Fibroblast of mammary gland (primary cell): ENCODE measurements around the gene ABLIM1.
"Not testable (repeated sequence)": the region's sequence is repeated elsewhere in the genome, so short reads cannot be mapped to it uniquely, and the experiment has no call there.

Source experiments
- DNase-seq: peaks from one replicate; pipeline ENCODE4 v3.0.0-alpha.2; 2010; ENCODE audit warnings: low read depth
- H3K4me3 ChIP-seq: 2 replicates; pipeline ENCODE4 v1.5.1; 2011; ENCODE audit warnings: low read depth, mild to moderate bottlenecking, low read length, moderate library complexity; ENCODE audit not compliant: control insufficient read depth
- TF ChIP-seq, protein P1 (sequence below): conservative IDR thresholded peaks from 2 replicates; pipeline ENCODE4 v1.5.1; 2011; ENCODE audit warnings: low read depth, low read length, inconsistent platforms; ENCODE audit not compliant: control insufficient read depth, insufficient read depth

Gene ABLIM1

GRCh38 chr10:114658175-114658574, at the start of gene ABLIM1:
TSS of gene ABLIM1 (minus strand) at chr10:114658275. CDS start at chr10:114658200, 75 bp downstream.
- TF ChIP-seq, protein P1, sequence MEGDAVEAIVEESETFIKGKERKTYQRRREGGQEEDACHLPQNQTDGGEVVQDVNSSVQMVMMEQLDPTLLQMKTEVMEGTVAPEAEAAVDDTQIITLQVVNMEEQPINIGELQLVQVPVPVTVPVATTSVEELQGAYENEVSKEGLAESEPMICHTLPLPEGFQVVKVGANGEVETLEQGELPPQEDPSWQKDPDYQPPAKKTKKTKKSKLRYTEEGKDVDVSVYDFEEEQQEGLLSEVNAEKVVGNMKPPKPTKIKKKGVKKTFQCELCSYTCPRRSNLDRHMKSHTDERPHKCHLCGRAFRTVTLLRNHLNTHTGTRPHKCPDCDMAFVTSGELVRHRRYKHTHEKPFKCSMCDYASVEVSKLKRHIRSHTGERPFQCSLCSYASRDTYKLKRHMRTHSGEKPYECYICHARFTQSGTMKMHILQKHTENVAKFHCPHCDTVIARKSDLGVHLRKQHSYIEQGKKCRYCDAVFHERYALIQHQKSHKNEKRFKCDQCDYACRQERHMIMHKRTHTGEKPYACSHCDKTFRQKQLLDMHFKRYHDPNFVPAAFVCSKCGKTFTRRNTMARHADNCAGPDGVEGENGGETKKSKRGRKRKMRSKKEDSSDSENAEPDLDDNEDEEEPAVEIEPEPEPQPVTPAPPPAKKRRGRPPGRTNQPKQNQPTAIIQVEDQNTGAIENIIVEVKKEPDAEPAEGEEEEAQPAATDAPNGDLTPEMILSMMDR: no peak
- no peak within 1 kb of the TSS for H3K4me3 ChIP-seq

DNA sequence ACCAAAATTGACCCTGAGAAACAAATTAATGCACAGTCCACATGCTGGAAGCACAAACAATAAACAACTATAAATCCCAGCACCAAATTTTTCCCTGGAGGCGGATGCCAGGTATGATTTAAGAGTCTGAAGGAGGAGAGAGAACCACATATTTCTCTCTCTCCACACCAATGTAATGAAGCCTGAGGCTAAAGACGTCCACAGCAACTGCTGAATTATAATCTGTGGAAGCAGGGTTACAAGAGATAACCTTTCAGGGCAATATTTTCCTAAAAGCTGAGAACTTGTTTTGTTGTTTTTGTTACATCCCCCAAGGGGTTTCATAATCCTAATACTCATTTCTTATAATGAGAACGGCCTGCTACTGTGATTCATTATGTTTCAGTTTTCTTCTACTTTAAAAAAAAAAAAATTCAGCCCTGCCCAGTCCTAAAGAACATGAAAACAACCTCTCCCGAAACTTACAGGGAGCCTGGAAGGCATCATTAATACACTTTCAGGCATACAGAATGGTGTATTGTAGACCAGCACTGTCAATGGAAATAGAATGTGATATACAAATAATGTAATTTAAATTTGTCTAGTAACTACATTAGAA, 48.5 kb upstream of the ABLIM1 start:
- peak; percentile 27 for DNase-seq
- no peak overlapping the region for H3K4me3 ChIP-seq
- TF ChIP-seq, protein P1: no peak

More at GRCh38 chr10:114658175-114658574, at the start of gene ABLIM1:
- DNase-seq: no peak

DNA sequence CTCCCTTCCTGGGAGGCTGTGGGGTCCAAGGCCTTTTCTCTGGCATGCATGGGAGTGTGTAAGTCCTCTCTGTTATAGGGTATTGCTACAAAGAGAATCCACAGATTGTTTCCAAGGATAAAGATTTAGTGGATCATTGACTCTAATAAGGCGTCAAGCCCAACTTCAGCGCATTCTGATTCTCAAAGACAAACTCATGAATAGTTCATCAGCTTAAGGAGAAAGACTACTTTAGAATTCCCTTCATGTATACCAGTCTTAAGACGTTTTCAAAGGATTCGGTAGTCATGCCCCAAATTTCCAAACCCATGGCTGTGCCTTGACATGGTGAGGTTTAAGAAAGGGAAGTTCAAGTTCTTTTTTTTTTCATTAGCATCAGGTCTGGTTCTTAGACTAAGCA, 46.6 kb upstream of the ABLIM1 start:
- TF ChIP-seq, protein P1: no peak
- DNase-seq: no peak
- H3K4me3 ChIP-seq: no peak overlapping the region

DNA sequence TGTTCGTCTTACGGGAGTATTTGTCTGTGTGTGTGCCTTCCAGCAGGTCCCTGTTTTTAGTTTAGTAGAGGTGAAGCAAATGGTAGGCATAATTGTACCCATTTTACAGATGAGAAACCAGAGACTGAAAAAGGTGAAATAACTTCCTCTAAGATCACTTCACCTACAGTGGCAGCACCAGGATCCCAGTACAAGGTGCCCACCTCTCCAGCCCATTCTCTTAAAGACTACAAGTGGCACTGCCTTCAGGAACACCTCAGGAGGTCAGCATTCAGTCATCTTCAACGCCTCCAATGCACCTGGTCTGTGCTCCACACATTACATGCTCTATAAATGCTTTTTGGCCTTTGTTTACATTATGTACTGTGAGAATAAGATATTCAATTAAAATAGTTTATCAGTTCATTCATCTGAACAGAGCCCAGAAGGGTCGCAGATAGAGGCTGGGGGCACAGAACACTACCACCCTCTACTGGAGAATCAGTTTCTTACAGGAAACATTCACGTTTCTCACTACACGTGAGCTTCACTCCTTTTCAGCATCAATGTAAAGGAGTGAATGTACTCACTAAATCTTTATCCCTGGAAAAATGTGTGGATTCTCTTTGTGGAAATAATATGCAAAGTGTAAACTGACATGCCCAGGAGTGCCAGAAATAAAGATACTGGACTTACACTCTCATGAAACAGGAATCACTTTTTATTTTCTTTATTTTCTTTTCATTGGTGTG, 45.5 kb upstream of the ABLIM1 start:
- peak; percentile 30 for DNase-seq
- no peak overlapping the region for H3K4me3 ChIP-seq
- TF ChIP-seq, protein P1: peak; percentile 63

DNA sequence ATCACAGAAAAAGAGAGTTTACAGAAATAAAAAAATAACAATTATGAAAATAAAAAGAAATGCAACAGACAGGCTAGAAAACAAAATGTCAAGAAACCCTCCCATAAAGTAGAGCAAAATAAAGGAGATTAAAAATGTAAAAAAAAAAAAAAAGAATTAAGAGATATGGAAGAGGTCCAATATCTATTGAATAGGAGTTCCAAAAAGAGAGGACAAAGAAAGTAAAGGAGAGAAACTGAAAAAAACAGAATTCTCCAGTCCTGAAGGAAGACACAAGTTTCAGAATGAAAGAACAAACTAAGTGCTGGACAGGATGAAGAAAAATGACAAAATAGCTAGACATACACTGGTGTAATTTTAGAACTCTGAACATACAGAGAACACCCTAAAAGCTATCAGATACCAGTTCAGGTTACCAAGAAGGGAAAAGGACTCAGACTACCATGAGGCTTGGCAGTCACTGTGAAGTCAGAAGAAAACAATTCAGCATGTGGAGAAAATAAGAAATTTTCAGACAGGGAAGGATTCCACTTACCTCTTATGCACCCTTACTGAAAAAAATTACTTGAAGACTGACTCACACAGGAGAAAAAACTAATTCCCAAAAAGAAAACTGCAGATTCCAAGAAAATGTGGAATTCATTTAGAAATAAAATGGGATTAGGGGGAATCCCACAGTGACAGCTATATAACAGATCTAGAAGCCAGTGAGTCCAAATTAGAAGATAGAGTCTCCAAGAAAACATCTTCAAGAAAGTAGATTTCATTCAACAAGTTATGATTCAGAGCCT, 40.4 kb upstream of the ABLIM1 start:
- H3K4me3 ChIP-seq: no peak overlapping the region
- DNase-seq: no peak
- TF ChIP-seq, protein P1: no peak

DNA sequence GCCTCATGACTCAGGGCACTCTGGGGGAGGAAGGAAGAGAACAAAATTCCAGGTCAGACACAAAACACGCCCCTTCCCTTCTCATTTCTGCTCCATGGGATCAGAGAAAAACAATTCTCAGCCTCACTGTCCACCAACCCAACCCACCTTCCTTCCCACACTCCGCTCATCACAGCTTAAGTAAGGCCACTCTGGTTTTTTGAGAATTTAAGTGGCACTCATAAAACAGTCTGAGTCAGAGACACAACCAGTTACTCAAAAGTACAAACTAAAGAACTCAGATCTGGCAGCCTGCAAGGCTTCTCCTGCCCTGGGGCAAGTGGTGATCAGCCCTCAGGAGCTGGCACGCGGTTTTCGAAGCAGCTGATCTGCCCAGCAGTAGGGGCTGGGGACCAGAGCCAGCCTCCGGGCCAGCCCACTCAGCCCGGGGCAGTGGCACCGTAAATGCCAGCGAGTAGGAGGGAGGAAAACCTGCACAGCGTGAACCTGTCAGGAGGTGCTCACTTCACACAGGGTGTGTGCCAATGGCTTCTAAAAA, 39.1 kb upstream of the ABLIM1 start:
- no peak overlapping the region for H3K4me3 ChIP-seq
- TF ChIP-seq, protein P1: no peak
- DNase-seq: peak; percentile 33

- DNase-seq, H3K4me3 ChIP-seq: not testable (repeated sequence)
These were observed 38.2 kb upstream of the ABLIM1 start for GRCh38 chr10:114696301-114696700.
